Measurements from ENCODE around the gene ZNF524.

Gene ZNF524

GRCh38 chr19:55644842-55645511 is 44.9 kb downstream of the ZNF524 start:
- DNase-seq (ENCODE audit: extremely low read depth, low read depth) = no peak
- TF ChIP-seq, protein P1, sequence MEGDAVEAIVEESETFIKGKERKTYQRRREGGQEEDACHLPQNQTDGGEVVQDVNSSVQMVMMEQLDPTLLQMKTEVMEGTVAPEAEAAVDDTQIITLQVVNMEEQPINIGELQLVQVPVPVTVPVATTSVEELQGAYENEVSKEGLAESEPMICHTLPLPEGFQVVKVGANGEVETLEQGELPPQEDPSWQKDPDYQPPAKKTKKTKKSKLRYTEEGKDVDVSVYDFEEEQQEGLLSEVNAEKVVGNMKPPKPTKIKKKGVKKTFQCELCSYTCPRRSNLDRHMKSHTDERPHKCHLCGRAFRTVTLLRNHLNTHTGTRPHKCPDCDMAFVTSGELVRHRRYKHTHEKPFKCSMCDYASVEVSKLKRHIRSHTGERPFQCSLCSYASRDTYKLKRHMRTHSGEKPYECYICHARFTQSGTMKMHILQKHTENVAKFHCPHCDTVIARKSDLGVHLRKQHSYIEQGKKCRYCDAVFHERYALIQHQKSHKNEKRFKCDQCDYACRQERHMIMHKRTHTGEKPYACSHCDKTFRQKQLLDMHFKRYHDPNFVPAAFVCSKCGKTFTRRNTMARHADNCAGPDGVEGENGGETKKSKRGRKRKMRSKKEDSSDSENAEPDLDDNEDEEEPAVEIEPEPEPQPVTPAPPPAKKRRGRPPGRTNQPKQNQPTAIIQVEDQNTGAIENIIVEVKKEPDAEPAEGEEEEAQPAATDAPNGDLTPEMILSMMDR (IDR thresholded peaks at IDR 0.05; ENCODE audit: low read depth, low read length) = no peak

DNA sequence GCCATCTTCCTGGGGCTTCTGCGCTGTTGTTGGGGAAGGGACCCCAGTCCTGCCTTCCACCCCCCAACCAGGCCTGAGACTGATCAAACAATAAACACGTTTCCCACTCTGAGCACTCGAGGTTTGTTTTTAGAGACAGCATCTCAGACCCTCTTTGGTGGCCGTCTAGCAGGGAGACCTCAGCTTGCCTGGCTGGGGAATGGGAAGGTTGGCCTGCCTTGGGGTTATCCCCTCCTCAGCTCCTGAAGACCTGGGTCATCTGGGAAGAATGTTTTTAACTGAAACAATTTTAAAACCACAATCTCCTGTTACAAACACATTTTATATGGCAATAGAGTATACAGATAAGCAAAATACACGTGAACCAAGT is 45.4 kb downstream of the ZNF524 start:
- no peak for DNase-seq (ENCODE audit: extremely low read depth, low read depth)
- TF ChIP-seq, protein P1 (IDR thresholded peaks at IDR 0.05; ENCODE audit: low read depth, low read length) = no peak

DNA sequence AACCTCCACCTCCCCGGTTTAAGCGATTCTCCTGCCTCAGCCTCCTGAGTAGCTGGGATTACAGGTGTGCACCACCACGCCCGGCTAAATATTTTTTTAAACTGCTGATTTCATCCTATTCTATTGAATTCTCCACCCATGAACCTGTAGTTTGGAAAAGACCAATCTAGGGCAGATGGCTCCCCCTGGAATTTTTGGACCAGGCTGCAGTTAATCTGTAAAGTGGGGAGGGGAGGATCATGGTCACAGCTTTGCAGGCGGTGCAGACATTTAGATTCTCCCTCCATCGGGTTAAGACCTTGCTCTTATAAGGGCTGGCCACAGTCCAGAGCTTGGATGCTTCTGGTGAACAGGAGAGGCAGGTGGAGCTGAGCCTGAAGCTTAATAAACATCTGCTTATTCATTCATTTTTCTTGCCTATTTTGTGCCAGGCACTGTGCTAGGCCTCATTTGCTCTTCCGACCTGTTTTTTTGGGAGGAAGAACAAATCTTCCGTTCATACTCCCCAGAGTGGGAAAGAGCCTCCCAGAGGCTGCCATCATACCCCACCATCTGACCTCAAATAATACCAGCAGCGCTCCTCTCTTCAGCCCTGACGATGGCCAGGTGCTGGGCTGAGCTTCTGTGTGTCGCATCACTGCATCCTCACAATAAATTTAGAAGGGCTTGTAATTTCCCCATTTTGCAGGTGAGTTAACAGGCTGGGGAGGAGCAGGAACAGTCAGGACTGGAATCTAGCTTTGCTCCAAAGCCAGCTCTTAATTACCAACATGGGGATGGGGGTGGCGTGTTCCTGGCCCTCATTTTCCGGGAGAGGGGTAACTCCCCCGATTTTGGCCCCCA is 47.0 kb downstream of the ZNF524 start:
- TF ChIP-seq, protein P1 (IDR thresholded peaks at IDR 0.05; ENCODE audit: low read depth, low read length) = no peak
- DNase-seq (ENCODE audit: extremely low read depth, low read depth) = no peak

- TF ChIP-seq, protein P1 (IDR thresholded peaks at IDR 0.05; ENCODE audit: low read depth, low read length) = no peak
- no peak for DNase-seq (ENCODE audit: extremely low read depth, low read depth)
Observed at GRCh38 chr19:55647732-55648584, 47.9 kb downstream of the ZNF524 start, which contains the start of gene CCDC106. Gene CCDC106, plus strand, starts transcription at chr19:55648212. Its CDS starts 835 bp downstream, at chr19:55649047.

DNA sequence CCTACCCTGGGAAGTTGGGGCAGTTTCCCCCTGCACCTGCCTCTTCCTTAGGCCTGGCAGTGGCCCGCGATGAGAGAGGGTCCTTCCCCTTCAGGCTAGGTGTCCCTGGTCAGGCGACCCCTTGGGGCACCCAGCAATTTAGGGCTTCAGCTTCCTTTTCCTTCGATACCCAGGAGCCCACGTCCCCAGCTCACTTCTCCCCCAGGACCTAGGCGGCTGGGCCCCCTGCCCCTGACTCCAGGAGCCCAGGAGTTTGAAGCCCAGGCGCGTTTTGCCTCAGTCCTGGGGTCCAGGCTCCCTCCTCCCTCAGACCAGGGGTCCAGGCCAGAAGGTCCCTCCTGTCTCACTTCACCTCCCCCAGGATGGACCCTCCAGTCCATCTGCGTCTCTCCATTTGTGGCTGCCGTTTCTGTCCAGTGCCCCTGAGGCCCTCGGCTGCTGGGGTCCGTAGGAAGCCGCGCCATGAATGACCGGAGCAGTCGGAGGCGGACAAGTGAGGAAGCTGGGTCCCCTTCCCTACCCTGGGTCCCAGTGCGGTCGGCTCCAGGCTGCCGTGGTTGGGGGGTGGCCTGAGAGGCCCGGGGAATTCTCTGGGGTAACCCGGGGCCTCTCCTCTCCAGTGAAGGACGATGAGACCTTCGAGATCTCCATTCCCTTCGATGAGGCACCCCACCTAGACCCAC is 48.6 kb downstream of the ZNF524 start:
- no peak for DNase-seq (ENCODE audit: extremely low read depth, low read depth)
- TF ChIP-seq, protein P1 (IDR thresholded peaks at IDR 0.05; ENCODE audit: low read depth, low read length) = no peak

GRCh38 chr19:55649268-55650125 is 49.4 kb downstream of the ZNF524 start:
- no peak for DNase-seq (ENCODE audit: extremely low read depth, low read depth)
- TF ChIP-seq, protein P1 (IDR thresholded peaks at IDR 0.05; ENCODE audit: low read depth, low read length) = no peak
